ENCODE measurements around the gene TNP1.

The TNP1 gene

GRCh38 chr2:216820709-216821108 lies 39.2 kb downstream of the TNP1 start:
- no peak for ATAC-seq
- TF ChIP-seq TSHZ2 (CRISPR knock-in tag; IDR thresholded peaks at IDR 0.05), result no peak
- TF ChIP-seq, protein P1, sequence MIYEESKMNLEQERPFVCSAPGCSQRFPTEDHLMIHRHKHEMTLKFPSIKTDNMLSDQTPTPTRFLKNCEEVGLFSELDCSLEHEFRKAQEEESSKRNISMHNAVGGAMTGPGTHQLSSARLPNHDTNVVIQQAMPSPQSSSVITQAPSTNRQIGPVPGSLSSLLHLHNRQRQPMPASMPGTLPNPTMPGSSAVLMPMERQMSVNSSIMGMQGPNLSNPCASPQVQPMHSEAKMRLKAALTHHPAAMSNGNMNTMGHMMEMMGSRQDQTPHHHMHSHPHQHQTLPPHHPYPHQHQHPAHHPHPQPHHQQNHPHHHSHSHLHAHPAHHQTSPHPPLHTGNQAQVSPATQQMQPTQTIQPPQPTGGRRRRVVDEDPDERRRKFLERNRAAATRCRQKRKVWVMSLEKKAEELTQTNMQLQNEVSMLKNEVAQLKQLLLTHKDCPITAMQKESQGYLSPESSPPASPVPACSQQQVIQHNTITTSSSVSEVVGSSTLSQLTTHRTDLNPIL (CRISPR knock-in tag; IDR thresholded peaks at IDR 0.05; ENCODE audit: low read depth), result no peak
- TF ChIP-seq POU6F1 (CRISPR knock-in tag; IDR thresholded peaks at IDR 0.05; ENCODE audit: borderline replicate concordance, low read depth), result no peak
- no peak for TF ChIP-seq SNAI2 (CRISPR knock-in tag; IDR thresholded peaks at IDR 0.05)
- no peak for TF ChIP-seq RARB (CRISPR knock-in tag; IDR thresholded peaks at IDR 0.05)
- TF ChIP-seq CSDC2 (CRISPR knock-in tag; IDR thresholded peaks at IDR 0.05), result no peak
- no peak for TF ChIP-seq ZNF8 (CRISPR knock-in tag; IDR thresholded peaks at IDR 0.05)
- TF ChIP-seq TOX (CRISPR knock-in tag; IDR thresholded peaks at IDR 0.05; ENCODE audit: borderline replicate concordance), result no peak
- TF ChIP-seq OSR1 (CRISPR knock-in tag; IDR thresholded peaks at IDR 0.05), result no peak
- no peak for TF ChIP-seq ZNF565 (CRISPR knock-in tag; conservative IDR thresholded peaks at IDR 0.05; ENCODE audit: low read depth)
- TF ChIP-seq BACH2 (CRISPR knock-in tag; IDR thresholded peaks at IDR 0.05; ENCODE audit: borderline replicate concordance), result no peak
- TF ChIP-seq ZNF70 (CRISPR knock-in tag; IDR thresholded peaks at IDR 0.05), result no peak
- TF ChIP-seq ARNTL (CRISPR knock-in tag; IDR thresholded peaks at IDR 0.05; ENCODE audit: borderline replicate concordance, low read depth), result no peak
- no peak for TF ChIP-seq ISL1 (CRISPR knock-in tag; IDR thresholded peaks at IDR 0.05)
- no peak for TF ChIP-seq ZFP30 (CRISPR knock-in tag; IDR thresholded peaks at IDR 0.05)
- TF ChIP-seq PATZ1 (CRISPR knock-in tag; IDR thresholded peaks at IDR 0.05; ENCODE audit: borderline replicate concordance), result no peak
- no peak for TF ChIP-seq PPARA (CRISPR knock-in tag; IDR thresholded peaks at IDR 0.05; ENCODE audit: borderline replicate concordance)
- no peak for TF ChIP-seq ZC3H10 (CRISPR knock-in tag; IDR thresholded peaks at IDR 0.05)

GRCh38 chr2:216819766-216820165 lies 40.1 kb downstream of the TNP1 start:
- ATAC-seq, result no peak
- TF ChIP-seq GLIS3 (CRISPR knock-in tag; IDR thresholded peaks at IDR 0.05) (no peak), ARNTL (CRISPR knock-in tag; IDR thresholded peaks at IDR 0.05; ENCODE audit: borderline replicate concordance, low read depth) (no peak), POU6F1 (CRISPR knock-in tag; IDR thresholded peaks at IDR 0.05; ENCODE audit: borderline replicate concordance, low read depth) (no peak), ZC3H10 (CRISPR knock-in tag; IDR thresholded peaks at IDR 0.05) (no peak), ESRRG (CRISPR knock-in tag; IDR thresholded peaks at IDR 0.05) (no peak), ISL1 (CRISPR knock-in tag; IDR thresholded peaks at IDR 0.05) (no peak), TOX (CRISPR knock-in tag; IDR thresholded peaks at IDR 0.05; ENCODE audit: borderline replicate concordance) (no peak), ZFP30 (CRISPR knock-in tag; IDR thresholded peaks at IDR 0.05) (no peak), ZNF565 (CRISPR knock-in tag; conservative IDR thresholded peaks at IDR 0.05; ENCODE audit: low read depth) (no peak), OSR1 (CRISPR knock-in tag; IDR thresholded peaks at IDR 0.05) (no peak), SNAI2 (CRISPR knock-in tag; IDR thresholded peaks at IDR 0.05) (no peak), TCF4 (CRISPR knock-in tag; IDR thresholded peaks at IDR 0.05; ENCODE audit: borderline replicate concordance) (no peak), ZNF8 (CRISPR knock-in tag; IDR thresholded peaks at IDR 0.05) (no peak), ZNF70 (CRISPR knock-in tag; IDR thresholded peaks at IDR 0.05) (no peak), BACH2 (CRISPR knock-in tag; IDR thresholded peaks at IDR 0.05; ENCODE audit: borderline replicate concordance) (no peak), PATZ1 (CRISPR knock-in tag; IDR thresholded peaks at IDR 0.05; ENCODE audit: borderline replicate concordance) (no peak), PPARA (CRISPR knock-in tag; IDR thresholded peaks at IDR 0.05; ENCODE audit: borderline replicate concordance) (no peak)
- TF ChIP-seq, protein P2, sequence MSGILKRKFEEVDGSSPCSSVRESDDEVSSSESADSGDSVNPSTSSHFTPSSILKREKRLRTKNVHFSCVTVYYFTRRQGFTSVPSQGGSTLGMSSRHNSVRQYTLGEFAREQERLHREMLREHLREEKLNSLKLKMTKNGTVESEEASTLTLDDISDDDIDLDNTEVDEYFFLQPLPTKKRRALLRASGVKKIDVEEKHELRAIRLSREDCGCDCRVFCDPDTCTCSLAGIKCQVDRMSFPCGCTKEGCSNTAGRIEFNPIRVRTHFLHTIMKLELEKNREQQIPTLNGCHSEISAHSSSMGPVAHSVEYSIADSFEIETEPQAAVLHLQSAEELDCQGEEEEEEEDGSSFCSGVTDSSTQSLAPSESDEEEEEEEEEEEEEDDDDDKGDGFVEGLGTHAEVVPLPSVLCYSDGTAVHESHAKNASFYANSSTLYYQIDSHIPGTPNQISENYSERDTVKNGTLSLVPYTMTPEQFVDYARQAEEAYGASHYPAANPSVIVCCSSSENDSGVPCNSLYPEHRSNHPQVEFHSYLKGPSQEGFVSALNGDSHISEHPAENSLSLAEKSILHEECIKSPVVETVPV (CRISPR knock-in tag; IDR thresholded peaks at IDR 0.05), result no peak
- TF ChIP-seq, protein P1 (CRISPR knock-in tag; IDR thresholded peaks at IDR 0.05; ENCODE audit: low read depth), result no peak

All from SK-N-SH treated with all-trans-retinoic acid at 6 μM for 48 hours (cell line).